ENCODE results near the gene CHCHD4. TPM values are rescaled to one million over a fixed set of nuclear protein-coding genes. Genes with fewer than 3 reads are reported as not detected.
"Not testable (repeated sequence)": the region's sequence is repeated elsewhere in the genome, so short reads cannot be mapped to it uniquely, and the experiment has no call there.

CHCHD4 gene
- total RNA-seq, 1 donor from 2014 or later, result 11.9 TPM

- DNase-seq (ENCODE audit: low read depth in 2 of 2), result no peak
Observed at GRCh38 chr3:14135581-14135980, 10.9 kb upstream of the CHCHD4 start.

DNA sequence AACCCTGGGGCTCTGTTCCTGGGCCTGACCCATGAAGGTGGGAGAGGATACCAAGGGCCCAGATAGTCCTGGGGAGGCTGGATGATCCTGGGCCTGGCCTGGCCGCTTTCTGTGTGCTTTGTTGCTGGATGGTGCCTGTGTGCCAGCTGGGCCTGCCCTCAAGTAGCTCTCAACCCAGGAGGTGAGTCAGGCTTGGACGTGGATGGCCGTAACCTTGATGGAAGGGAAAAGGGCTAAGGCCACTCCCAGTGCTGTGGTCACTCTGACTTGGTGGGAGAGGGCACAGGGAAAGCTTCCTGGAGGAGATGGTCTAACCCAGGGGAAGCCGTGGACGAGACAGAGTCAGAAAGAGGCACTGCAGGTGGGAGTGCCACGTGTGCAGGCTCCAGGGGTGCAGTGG lies 9.6 kb upstream of the CHCHD4 start:
- no peak for DNase-seq (ENCODE audit: low read depth in 2 of 2)

DNA sequence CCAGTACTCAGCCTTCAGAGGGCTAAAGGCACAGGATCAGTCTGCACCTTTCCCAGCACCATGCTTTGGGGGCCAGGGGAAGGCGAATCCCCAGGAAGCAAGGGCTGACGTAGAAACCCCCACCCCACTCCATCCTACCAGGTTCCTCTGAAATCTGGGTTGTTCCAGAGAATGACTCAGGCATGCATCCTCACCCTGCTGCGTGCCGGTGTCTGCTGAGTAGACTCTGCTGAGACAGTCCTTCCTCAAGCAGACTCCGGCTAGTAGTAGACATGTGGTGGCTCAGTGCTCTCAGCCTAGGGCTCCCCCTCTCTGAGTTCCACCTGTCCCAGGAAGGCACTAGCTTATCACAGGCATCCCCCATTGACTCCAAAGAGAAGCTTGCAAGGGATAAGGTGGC lies 9.2 kb upstream of the CHCHD4 start:
- DNase-seq (ENCODE audit: low read depth in 2 of 2), result no peak

- no peak for DNase-seq (ENCODE audit: low read depth in 2 of 2)
Observed at GRCh38 chr3:14133188-14133800, 8.6 kb upstream of the CHCHD4 start.

DNA sequence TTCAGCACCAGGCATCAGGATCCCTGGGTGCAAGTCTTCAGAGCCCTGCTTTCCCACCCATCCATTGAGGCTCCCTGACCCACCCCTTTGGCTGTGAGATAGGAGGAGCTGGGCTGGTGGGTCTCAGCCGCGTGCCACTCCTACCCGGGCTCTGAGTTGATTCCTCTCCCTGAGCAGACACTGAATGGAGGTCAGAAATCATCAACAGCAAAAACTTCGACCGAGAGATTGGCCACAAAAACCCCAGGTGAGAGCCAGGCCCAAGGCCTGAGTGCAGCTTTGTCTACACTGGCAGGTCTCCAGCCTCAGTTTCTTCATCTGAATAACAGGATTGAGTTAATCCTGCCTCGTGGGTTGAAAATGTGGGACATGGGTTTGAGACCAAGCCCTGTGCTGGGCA lies 8.0 kb upstream of the CHCHD4 start:
- no peak for DNase-seq (ENCODE audit: low read depth in 2 of 2)

- DNase-seq (ENCODE audit: low read depth in 2 of 2), result no peak
Observed at GRCh38 chr3:14132120-14132519, 7.5 kb upstream of the CHCHD4 start.

DNA sequence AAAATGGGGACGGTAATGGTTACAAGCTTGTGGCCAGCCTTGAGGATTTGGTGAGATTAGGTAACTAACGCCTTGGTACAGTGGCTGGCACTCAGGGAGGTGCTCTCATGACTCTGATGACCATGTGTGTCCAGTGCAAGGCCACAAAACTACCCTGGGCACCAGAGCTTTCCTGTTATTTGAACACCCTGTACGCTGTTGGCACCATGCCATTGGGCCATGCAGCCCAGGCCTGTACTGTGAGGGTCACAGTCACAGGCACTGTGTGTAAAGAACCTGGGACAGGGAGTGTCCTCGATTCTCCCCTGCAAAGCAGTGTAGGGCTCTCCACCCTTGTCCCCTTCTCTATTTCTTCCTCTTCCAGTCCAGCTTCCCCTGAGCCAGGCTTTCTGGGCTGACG lies 6.5 kb upstream of the CHCHD4 start:
- no peak for DNase-seq (ENCODE audit: low read depth in 2 of 2)

GRCh38 chr3:14130707-14131106 lies 6.0 kb upstream of the CHCHD4 start:
- no peak for DNase-seq (ENCODE audit: low read depth in 2 of 2)

- no peak for DNase-seq (ENCODE audit: low read depth in 2 of 2)
Observed at GRCh38 chr3:14130230-14130629, 5.6 kb upstream of the CHCHD4 start.

DNA sequence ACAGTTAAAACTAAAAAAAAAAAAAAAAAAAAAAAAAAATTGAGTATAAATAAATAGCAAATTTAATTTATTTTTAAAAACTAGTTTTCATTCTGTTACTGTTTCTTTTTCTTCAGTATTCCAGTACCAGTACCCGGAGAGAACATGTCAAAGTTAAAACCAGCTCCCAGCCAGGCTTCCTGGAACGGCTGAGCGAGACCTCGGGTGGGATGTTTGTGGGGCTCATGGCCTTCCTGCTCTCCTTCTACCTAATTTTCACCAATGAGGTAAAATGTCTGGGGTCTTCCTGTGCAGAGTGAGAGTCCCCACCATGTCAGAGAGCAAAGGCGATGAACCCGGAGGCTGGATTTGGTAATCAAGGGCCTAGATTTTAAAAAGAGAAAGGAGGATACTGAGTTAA lies 4.6 kb upstream of the CHCHD4 start:
- no peak for DNase-seq (ENCODE audit: low read depth in 2 of 2)

GRCh38 chr3:14128724-14129123 lies 4.1 kb upstream of the CHCHD4 start:
- DNase-seq (ENCODE audit: low read depth in 2 of 2), result no peak

DNA sequence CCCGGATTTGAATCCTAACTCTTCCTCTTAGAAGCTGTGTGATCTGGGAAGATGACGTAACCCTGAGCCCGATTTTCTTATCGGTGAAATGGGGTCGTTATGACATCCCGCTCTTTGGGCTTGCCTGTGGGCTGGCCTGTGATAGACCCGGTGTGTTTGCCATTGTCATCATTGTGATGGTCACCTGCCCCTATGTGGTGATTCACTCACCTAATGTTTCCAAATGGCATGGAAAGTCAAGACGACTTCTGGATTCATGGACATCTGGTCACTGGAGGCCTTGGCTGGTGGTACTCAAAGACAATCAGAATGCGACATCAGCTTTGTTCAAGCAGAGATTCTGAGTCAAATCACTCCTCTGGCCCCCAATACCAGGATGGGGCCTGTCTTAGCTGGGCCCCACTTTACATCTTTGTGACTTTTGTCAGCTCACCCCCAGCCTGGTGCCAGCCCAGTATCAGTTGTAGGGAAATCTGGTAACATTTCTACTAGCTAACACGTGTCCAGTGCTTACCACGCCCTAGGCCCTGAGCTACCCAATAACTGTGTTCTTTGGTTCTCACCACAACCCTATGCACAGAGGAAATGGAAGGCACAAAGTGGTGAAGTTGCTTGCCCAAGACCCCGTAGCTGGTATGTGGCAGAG lies 3.0 kb upstream of the CHCHD4 start:
- DNase-seq (ENCODE audit: low read depth in 2 of 2), result no peak

DNA sequence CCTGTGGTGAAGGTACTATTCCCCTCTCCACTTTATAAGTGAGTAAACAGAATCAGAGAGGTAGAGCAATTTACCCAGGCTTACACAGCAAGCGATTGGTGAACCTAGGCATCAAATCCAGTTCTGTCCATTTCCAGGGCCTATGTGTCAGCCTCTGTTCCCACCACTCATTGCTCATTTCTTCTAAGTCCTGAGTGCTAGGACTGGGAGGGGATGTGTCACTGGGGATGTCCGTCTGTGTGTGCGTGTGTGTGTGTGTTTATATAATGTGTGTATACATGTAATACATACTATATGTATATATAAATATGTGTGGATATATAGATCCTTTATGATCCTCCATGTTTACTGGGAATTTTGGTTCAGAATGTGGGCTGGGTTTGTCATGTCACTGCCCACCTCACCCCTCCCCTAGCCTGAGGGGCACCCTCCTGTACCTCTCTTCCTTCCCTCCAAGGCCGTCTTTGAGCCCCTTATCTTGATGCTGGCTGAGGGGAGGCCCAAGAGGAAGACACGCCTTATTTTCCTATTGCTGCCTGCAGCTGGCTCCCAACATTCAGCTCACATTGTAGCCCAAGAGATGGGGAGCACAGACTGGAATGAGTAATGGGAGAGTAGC lies 2.3 kb upstream of the CHCHD4 start:
- no peak for DNase-seq (ENCODE audit: low read depth in 2 of 2)

DNA sequence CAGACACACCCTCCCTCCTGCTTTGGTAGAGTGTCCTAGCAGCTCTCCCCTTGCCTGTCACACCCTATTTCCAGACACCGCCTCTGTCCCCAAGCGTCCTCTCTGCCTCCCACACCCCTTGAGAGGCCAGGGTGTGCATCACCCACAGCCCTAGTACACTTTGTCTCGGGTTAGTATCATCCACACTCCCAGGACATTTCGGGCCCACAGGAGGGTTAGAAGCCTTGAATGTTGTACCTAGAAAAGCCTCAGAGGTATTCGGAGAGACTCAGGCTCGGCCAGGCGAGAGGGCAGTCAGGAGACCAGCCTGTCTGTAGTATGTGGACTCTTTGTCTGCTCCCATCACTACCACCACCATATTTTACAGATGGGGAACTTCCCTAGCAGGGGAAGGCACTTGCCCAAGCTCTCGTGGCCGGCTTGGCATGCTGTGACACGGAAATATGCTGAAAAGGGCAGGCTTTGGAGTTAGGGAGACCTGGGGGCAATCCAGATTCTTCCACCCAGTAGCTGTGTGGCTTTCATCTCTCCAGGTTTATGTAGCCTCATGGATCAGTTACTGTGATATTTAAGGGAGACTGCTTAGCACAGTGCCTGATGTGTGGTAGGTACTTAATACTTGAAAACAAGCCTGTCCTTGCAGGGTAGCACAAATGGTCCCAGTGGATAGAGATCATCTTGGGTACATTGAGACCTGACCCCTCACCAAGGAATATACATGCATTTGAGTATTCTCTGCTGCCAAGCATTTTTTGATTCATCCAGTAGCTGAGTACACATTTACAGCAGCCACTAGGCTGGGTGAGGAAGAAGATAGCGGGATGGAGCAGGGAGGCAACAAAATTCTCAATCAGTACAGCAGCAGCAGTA lies 1.6 kb upstream of the CHCHD4 start:
- no peak for DNase-seq (ENCODE audit: low read depth in 2 of 2)

DNA sequence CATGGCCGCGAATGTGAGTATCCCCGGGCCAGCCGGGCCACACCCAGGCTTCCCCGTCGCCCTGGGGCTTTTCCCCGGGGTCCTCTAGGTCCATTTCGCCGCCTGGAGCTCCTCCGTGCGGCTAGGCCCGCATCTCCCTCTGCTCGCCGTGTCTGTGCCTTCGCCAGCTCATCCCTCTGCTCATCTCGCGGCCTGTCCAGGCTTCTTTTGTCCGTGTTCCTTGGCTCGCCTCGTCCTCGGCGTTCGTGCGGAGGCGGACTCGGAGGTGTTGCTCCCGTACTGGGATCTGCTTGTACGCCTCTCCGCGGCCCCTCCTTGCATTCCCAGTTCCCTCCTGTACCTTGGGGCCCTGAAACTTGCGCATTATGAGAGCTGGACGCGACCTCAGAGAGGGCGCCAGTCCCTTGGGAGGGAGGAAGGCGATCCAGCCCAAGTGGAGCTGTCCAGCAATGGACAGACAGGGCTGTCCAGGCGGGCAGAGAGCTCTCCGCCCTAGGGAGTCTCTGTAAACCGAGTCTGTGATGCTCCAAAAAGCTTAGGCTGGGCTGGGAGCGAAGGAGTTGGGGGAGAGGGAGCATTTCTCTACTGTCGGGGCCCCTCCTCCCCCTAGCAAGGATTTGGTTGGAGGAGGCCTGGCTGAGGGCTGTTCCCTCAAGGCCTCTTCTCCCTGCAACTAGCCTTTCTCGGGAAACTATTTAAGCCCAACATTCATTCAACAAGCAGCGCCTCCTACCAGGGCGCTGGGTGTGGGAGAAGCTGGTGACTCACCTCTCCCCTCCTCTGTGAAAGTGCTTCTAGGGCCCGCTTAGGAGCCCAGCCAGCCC lies 735 bp upstream of the CHCHD4 start:
- peak; percentile 32 to 87 for DNase-seq (ENCODE audit: low read depth in 2 of 2)

- DNase-seq (ENCODE audit: low read depth in 2 of 2), result peak in 1 of 2 donors; percentile 44
Observed at GRCh38 chr3:14124223-14124614, 451 bp downstream of the CHCHD4 start.

DNA sequence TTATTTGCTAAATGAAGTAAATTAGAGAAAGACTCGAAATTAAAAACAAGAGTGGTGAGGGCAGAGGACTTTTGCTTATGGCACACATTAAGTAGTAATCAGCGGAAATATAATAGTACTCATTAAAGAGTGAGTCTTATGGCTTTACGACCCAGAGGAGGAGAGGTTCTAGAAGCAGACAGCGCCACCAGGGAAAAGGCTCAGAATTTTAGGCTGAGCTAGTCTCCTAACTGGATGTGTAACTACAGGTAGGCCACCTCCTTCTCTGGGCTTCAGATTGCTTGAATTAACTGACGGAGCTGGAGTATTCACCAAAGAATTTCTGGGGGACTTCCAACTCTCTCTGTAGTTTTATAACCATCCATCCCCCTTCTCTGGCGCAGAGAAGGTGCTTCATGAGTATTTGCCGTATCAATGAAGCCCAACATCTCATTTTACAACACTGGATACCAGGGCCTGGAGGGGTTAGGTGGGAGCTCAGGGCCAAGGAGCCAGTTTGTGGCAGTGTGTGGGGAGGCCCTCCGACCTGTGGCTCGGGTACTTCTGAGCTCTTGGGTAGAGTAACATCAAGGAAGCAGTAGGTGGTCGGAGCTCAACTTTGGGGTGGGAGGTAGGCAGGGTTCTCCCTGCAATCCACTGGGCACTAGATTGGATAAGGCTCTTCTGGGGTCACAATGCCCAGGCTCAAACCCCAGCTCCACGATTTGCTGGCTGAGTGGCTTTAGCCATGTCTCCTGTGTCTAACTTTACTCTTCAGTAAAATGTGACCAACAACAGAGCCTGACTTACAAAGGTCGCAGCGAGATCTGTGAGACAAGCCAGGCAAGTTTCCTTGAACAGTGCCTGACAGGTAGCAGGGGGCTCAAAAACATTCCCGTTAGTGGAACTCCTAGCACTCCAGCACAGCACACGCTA lies 1.1 kb downstream of the CHCHD4 start:
- DNase-seq (ENCODE audit: low read depth in 2 of 2), result no peak

DNA sequence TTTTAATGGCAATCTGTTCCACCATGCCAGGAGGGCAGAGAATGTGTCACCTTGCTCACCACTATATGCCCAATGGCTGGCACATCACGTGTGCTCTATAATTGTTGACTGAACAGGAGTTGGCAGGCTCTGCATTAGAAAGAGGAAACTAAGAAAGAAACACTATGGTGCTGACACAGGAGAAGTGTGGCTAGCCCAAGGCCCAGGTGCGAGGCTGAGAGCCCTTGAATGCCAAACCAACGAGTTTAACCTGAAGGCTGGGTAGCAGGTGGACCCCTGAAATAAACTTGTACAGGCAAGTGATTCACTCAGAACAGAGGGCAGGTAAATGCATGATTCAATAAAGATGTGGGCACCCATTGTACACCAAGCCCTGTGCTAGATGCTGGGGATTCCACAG lies 2.4 kb downstream of the CHCHD4 start:
- no peak for DNase-seq (ENCODE audit: low read depth in 2 of 2)

- no peak for DNase-seq (ENCODE audit: low read depth in 2 of 2)
Observed at GRCh38 chr3:14121859-14122258, 2.8 kb downstream of the CHCHD4 start.

GRCh38 chr3:14120921-14121448 lies 3.7 kb downstream of the CHCHD4 start:
- DNase-seq (ENCODE audit: low read depth in 2 of 2), result not testable (repeated sequence)
